KMS-11 (cell line): ENCODE results near the gene COPA.

Source experiments
- H2AFZ ChIP-seq: fragments of 200-600 bp; sonication (generic); 2 replicates; pipeline ENCODE4 v1.6.1; 2016; ENCODE audit warnings: antibody characterized with exemption, mixed run types, low read depth
- H3K27ac ChIP-seq: fragments of 200-600 bp; sonication (generic); 2 replicates; pipeline ENCODE4 v1.6.1; 2016; ENCODE audit warnings: mild to moderate bottlenecking, mixed run types
- H3K27me3 ChIP-seq: fragments of 200-600 bp; sonication (generic); 2 replicates; pipeline ENCODE4 v1.6.1; 2017; ENCODE audit warnings: mild to moderate bottlenecking, low read depth, mixed run types, moderate library complexity; ENCODE audit not compliant: insufficient read depth
- H3K36me3 ChIP-seq: fragments of 200-600 bp; sonication (generic); 2 replicates; pipeline ENCODE4 v1.6.1; 2017; ENCODE audit warnings: mild to moderate bottlenecking, mixed run types; ENCODE audit not compliant: insufficient read depth
- H3K4me1 ChIP-seq: fragments of 200-600 bp; sonication (generic); 2 replicates; pipeline ENCODE4 v1.6.1; 2016; ENCODE audit warnings: mild to moderate bottlenecking, low read depth, mixed run types; ENCODE audit not compliant: poor library complexity, severe bottlenecking
- H3K4me2 ChIP-seq: fragments of 200-600 bp; sonication (generic); 2 replicates; pipeline ENCODE4 v1.7.0; 2016; ENCODE audit warnings: mild to moderate bottlenecking, mixed run types
- H3K4me3 ChIP-seq: fragments of 200-600 bp; sonication (generic); IDR thresholded peaks from 2 replicates; pipeline ENCODE4 v1.6.1; 2017; ENCODE audit warnings: low read depth, low read length, mixed read lengths; ENCODE audit not compliant: insufficient read depth
- H3K79me2 ChIP-seq: fragments of 200-600 bp; sonication (generic); 2 replicates; pipeline ENCODE4 v1.6.1; 2016; ENCODE audit warnings: low read depth, mixed run types; ENCODE audit not compliant: insufficient read depth
- H3K9ac ChIP-seq: fragments of 200-600 bp; sonication (generic); 2 replicates; pipeline ENCODE4 v1.6.1; 2016; ENCODE audit warnings: mild to moderate bottlenecking, mixed run types
- H4K20me1 ChIP-seq: fragments of 200-600 bp; sonication (generic); 2 replicates; pipeline ENCODE4 v1.6.1; 2016; ENCODE audit warnings: mild to moderate bottlenecking, mixed run types; ENCODE audit not compliant: insufficient read depth
- CTCF ChIP-seq: fragments of 200-600 bp; sonication (generic); conservative IDR thresholded peaks from 2 replicates; pipeline ENCODE4 v1.6.1; 2017; ENCODE audit warnings: low read depth, mild to moderate bottlenecking, antibody characterized with exemption, low read length, moderate library complexity, mixed read lengths

The COPA gene

GRCh38 chr1:160371346-160371631 lies 28.2 kb upstream of the COPA start:
- Histone ChIP-seq H4K20me1 (no peaks in the 10 kb centered on the region), H2AFZ (no peak overlapping the region), H3K9ac (no peak overlapping the region), H3K27me3 (no peaks in the 10 kb centered on the region), H3K27ac (no peak overlapping the region), H3K36me3 (no peaks in the 10 kb centered on the region), H3K4me3 (no peak overlapping the region), H3K79me2 (no peaks in the 10 kb centered on the region), H3K4me1 (no peaks in the 10 kb centered on the region), H3K4me2 (no peak overlapping the region)
- no peak for TF ChIP-seq CTCF

- Histone ChIP-seq H3K9ac (no peak overlapping the region), H3K27me3 (no peaks in the 10 kb centered on the region), H4K20me1 (no peaks in the 10 kb centered on the region), H3K36me3 (no peaks in the 10 kb centered on the region), H3K4me3 (no peak overlapping the region), H3K4me2 (no peak overlapping the region), H3K79me2 (no peaks in the 10 kb centered on the region), H2AFZ (no peak overlapping the region), H3K4me1 (no peaks in the 10 kb centered on the region), H3K27ac (no peak overlapping the region)
- no peak for TF ChIP-seq CTCF
Measured at GRCh38 chr1:160370561-160371345, 27.7 kb upstream of the COPA start.

GRCh38 chr1:160369087-160369486 lies 26.0 kb upstream of the COPA start:
- no peak for TF ChIP-seq CTCF
- Histone ChIP-seq H3K4me3 (no peak overlapping the region), H3K27me3 (no peaks in the 10 kb centered on the region), H3K4me1 (no peaks in the 10 kb centered on the region), H3K27ac (no peak overlapping the region), H3K4me2 (no peak overlapping the region), H2AFZ (no peak overlapping the region), H3K36me3 (no peaks in the 10 kb centered on the region), H3K79me2 (no peaks in the 10 kb centered on the region), H4K20me1 (no peaks in the 10 kb centered on the region), H3K9ac (no peak overlapping the region)

GRCh38 chr1:160367934-160368923 lies 25.2 kb upstream of the COPA start:
- TF ChIP-seq CTCF, result no peak
- H3K27me3 ChIP-seq, result no peaks in the 10 kb centered on the region
- H3K36me3 ChIP-seq, result no peaks in the 10 kb centered on the region
- no peaks in the 10 kb centered on the region for H3K79me2 ChIP-seq
- H3K4me3 ChIP-seq, result no peak overlapping the region
- no peak overlapping the region for H3K4me2 ChIP-seq
- H3K9ac ChIP-seq, result no peak overlapping the region
- no peaks in the 10 kb centered on the region for H3K4me1 ChIP-seq
- H3K27ac ChIP-seq, result no peak overlapping the region
- no peak overlapping the region for H2AFZ ChIP-seq
- H4K20me1 ChIP-seq, result no peaks in the 10 kb centered on the region
